Measurements from ENCODE around the gene GSS. TPM values are rescaled to one million over a fixed set of nuclear protein-coding genes. Genes with fewer than 3 reads are reported as not detected.

The GSS gene
- polyA plus RNA-seq, 3 donors = 30.4 to 52.9 (median 34.0) TPM

DNA sequence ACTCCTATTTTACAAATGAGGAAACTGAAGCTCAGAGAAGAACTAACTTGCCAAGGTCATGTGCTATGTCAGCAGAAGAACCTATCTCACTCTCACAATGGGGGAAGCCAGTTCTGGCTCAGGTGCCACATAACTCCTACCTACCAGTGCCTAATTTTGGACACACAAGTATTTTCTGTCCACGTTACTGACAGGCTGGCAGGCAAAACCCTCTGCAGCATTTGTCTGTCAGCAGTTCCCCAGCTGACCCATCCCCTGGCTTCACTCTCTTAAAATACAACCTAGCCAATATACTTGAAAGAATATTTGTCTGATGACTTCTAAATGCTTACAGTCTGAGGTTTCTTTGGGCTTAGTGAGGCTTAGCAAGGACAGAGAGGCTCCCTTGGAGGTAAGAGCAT is 15.5 kb downstream of the GSS start:
- WGBS (ENCODE audit: insufficient coverage) = no CpG with 5 or more reads among the region's 1 CpG
- no peaks in the 10 kb centered on the region for H3K27me3 ChIP-seq (ENCODE audit: control insufficient read depth in 2 of 2, insufficient read depth in 2 of 2, low read length in 2 of 2)
- Mint-ChIP-seq H3K4me1 (peaks cover 38% of the 10 kb centered on the region), H3K9me3 (no peaks in the 10 kb centered on the region), H3K27ac (peak overlapping the region; percentile 11 to 90 (median 87)), H3K27me3 (ENCODE audit: low read depth in 3 of 3) (peaks cover 0 to 2% (median 0%) of the 10 kb centered on the region in 3 donors), H3K36me3 (peaks cover 43 to 48% of the 10 kb centered on the region in 2 donors), H3K4me3 (no peak overlapping the region)
- H3K9me3 ChIP-seq (replicated peaks in 1 of 2; ENCODE audit: control insufficient read depth in 1 of 2, insufficient read depth in 1 of 2, low read length in 2 of 2) = no peaks in the 10 kb centered on the region
- no peaks in the 10 kb centered on the region for H4K20me1 ChIP-seq (ENCODE audit: insufficient read depth, low read length)
- no peak overlapping the region for H3K4me3 ChIP-seq (replicated peaks in 1 of 3; ENCODE audit: low read depth in 2 of 3, low read length in 3 of 3)
- TF ChIP-seq, protein P1, sequence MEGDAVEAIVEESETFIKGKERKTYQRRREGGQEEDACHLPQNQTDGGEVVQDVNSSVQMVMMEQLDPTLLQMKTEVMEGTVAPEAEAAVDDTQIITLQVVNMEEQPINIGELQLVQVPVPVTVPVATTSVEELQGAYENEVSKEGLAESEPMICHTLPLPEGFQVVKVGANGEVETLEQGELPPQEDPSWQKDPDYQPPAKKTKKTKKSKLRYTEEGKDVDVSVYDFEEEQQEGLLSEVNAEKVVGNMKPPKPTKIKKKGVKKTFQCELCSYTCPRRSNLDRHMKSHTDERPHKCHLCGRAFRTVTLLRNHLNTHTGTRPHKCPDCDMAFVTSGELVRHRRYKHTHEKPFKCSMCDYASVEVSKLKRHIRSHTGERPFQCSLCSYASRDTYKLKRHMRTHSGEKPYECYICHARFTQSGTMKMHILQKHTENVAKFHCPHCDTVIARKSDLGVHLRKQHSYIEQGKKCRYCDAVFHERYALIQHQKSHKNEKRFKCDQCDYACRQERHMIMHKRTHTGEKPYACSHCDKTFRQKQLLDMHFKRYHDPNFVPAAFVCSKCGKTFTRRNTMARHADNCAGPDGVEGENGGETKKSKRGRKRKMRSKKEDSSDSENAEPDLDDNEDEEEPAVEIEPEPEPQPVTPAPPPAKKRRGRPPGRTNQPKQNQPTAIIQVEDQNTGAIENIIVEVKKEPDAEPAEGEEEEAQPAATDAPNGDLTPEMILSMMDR (IDR thresholded peaks at IDR 0.05) = no peak
- H3K27ac ChIP-seq (ENCODE audit: low read depth in 1 of 2, low read length in 2 of 2) = peak overlapping the region; percentile 23 to 89
- peak overlapping the region; percentile 14 for H3K4me2 ChIP-seq (replicated peaks; ENCODE audit: extremely low read depth, low read length, poor library complexity, severe bottlenecking)
- peak in 2 of 3 donors; percentile 36 for DNase-seq
- peaks cover 42 to 43% of the 10 kb centered on the region in 2 donors for H3K4me1 ChIP-seq (ENCODE audit: control insufficient read depth in 1 of 2, insufficient read depth in 2 of 2, low read length in 2 of 2)
- intact Hi-C loops (cut with micrococcal nuclease) = loop anchor here in 1 of 2 donors (5.0 kb wide), 1 partner anchor 63 kb away; the partner anchor contains the start of gene ACSS2
- H3K79me2 ChIP-seq (ENCODE audit: insufficient read depth, low read length) = no peaks in the 10 kb centered on the region
- peaks cover 27 to 48% of the 10 kb centered on the region in 2 donors for H3K36me3 ChIP-seq (replicated peaks in 1 of 2; ENCODE audit: control insufficient read depth in 1 of 2, insufficient read depth in 2 of 2, low read length in 2 of 2)
- H3K9ac ChIP-seq (ENCODE audit: insufficient read depth, low read length, poor library complexity, severe bottlenecking) = no peak overlapping the region
- no peak overlapping the region for H2AFZ ChIP-seq (ENCODE audit: insufficient read depth, low read depth, low read length, poor library complexity, severe bottlenecking)

DNA sequence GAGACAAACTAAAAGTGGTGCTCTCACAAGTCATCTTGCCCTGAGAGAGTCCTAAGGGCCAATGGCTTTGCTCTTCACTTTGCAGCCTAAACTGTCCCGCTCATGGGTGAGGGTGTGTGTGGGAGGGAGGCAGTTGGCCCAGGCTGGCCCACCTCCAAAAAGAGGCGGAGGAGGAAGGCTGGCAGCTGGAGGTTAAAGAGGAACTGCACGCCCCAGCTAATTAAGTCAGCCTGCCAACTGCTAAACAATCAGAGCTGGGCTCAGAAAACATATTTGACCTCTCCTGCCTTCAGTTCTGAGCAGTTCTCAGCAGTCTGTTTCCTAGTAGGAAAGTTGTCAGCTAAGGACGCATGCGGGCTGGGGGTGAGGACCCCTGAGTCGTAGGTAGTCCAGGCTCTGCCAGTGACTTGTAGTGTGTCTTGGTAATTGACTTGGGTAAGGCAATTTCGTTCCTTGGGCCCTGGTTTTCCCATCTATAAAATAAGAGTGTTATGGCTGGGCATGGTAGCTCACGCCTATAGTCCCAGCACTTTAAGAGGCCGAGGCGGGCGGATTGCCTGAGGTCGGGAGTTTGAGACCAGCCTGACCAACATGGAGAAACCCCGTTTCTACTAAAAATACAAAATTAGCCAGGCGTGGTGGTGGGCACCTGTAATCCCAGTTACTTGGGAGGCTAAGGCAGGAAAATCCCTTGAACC is 17.0 kb downstream of the GSS start:
- H3K27me3 Mint-ChIP-seq (ENCODE audit: low read depth in 3 of 3) = peaks cover 0 to 2% (median 0%) of the 10 kb centered on the region in 3 donors
- intact Hi-C loops (cut with micrococcal nuclease) = no loop called here
- Histone ChIP-seq H3K27me3 (ENCODE audit: control insufficient read depth in 2 of 2, insufficient read depth in 2 of 2, low read length in 2 of 2) (no peaks in the 10 kb centered on the region), H3K4me2 (replicated peaks; ENCODE audit: extremely low read depth, low read length, poor library complexity, severe bottlenecking) (peak overlapping the region; percentile 58), H3K79me2 (ENCODE audit: insufficient read depth, low read length) (no peaks in the 10 kb centered on the region), H3K9me3 (replicated peaks in 1 of 2; ENCODE audit: control insufficient read depth in 1 of 2, insufficient read depth in 1 of 2, low read length in 2 of 2) (no peaks in the 10 kb centered on the region), H3K9ac (ENCODE audit: insufficient read depth, low read length, poor library complexity, severe bottlenecking) (peak overlapping the region; percentile 31), H3K4me1 (ENCODE audit: control insufficient read depth in 1 of 2, insufficient read depth in 2 of 2, low read length in 2 of 2) (peaks cover 42 to 43% of the 10 kb centered on the region in 2 donors), H3K36me3 (replicated peaks in 1 of 2; ENCODE audit: control insufficient read depth in 1 of 2, insufficient read depth in 2 of 2, low read length in 2 of 2) (peaks cover 20 to 48% of the 10 kb centered on the region in 2 donors), H4K20me1 (ENCODE audit: insufficient read depth, low read length) (no peaks in the 10 kb centered on the region), H3K27ac (ENCODE audit: low read depth in 1 of 2, low read length in 2 of 2) (peak overlapping the region; percentile 65 to 89), H2AFZ (ENCODE audit: insufficient read depth, low read depth, low read length, poor library complexity, severe bottlenecking) (peak overlapping the region; percentile 73), H3K4me3 (replicated peaks in 1 of 3; ENCODE audit: low read depth in 2 of 3, low read length in 3 of 3) (peak overlapping the region in 1 of 3 experiments; percentile 45)
- H3K4me3 Mint-ChIP-seq = peak overlapping the region; percentile 16 to 71
- peak overlapping the region; percentile 87 to 97 (median 93) for H3K27ac Mint-ChIP-seq
- 7% methylated on average over 4 of the region's 14 CpGs for WGBS (ENCODE audit: insufficient coverage)
- TF ChIP-seq, protein P1 (IDR thresholded peaks at IDR 0.05) = no peak
- H3K36me3 Mint-ChIP-seq = peaks cover 42 to 50% of the 10 kb centered on the region in 2 donors
- DNase-seq = peak; percentile 49 to 69 (median 50)
- H3K9me3 Mint-ChIP-seq = no peaks in the 10 kb centered on the region
- peaks cover 38% of the 10 kb centered on the region for H3K4me1 Mint-ChIP-seq

Measured in CD14-positive monocyte (primary cell).